Right renal cortex interstitium (tissue), 3 donors: ENCODE measurements around the gene CDK15. TPM values are rescaled to one million over a fixed set of nuclear protein-coding genes. Genes with fewer than 3 reads are reported as not detected.
"Not testable (repeated sequence)": the region's sequence is repeated elsewhere in the genome, so short reads cannot be mapped to it uniquely, and the experiment has no call there.

Experiments
- DNase-seq, 3 donors: peaks; one replicate each; pipeline ENCODE4 v3.0.0-alpha.2; 2013; ENCODE audit warnings: low read depth in 3 of 3, low spot score in 2 of 3
- polyA plus RNA-seq, 3 donors: library from polyadenylated mRNA; unstranded; fragments of 120-200 nt; gene quantifications; one replicate each; pipeline ENCODE4 v1.2.1, GENCODE V29; 2013; ENCODE audit not compliant: insufficient read length in 3 of 3

The CDK15 gene
- 1 to 10 TPM in 2 of 3 donors, under 1 TPM in 1; 0.91 to 2.0 (median 1.1) TPM for polyA plus RNA-seq

- DNase-seq = no peak
Measured at GRCh38 chr2:201806442-201807170, at the start of gene CDK15. Gene CDK15, plus strand, starts transcription at chr2:201806537. Its CDS starts 128 bp downstream, at chr2:201806665.

GRCh38 chr2:201758234-201758633, 48.1 kb upstream of the CDK15 start:
- DNase-seq = no peak

GRCh38 chr2:201758873-201759272, 47.5 kb upstream of the CDK15 start:
- no peak for DNase-seq

- DNase-seq = no peak
Measured at GRCh38 chr2:201759567-201759966, 46.8 kb upstream of the CDK15 start.

- no peak for DNase-seq
Measured at GRCh38 chr2:201761101-201761500, 45.2 kb upstream of the CDK15 start.

- not testable (repeated sequence) for DNase-seq
Measured at GRCh38 chr2:201764469-201764868, 41.9 kb upstream of the CDK15 start.

GRCh38 chr2:201765799-201766198, 40.5 kb upstream of the CDK15 start:
- DNase-seq = no peak

- no peak for DNase-seq
Measured at GRCh38 chr2:201768918-201769317, 37.4 kb upstream of the CDK15 start.

GRCh38 chr2:201769666-201770373, 36.5 kb upstream of the CDK15 start:
- DNase-seq = no peak

GRCh38 chr2:201773990-201774389, 32.3 kb upstream of the CDK15 start:
- no peak for DNase-seq

GRCh38 chr2:201774546-201774945, 31.8 kb upstream of the CDK15 start:
- DNase-seq = no peak

GRCh38 chr2:201775326-201775725, 31.0 kb upstream of the CDK15 start:
- no peak for DNase-seq

GRCh38 chr2:201777043-201777442, 29.3 kb upstream of the CDK15 start:
- DNase-seq = no peak

- DNase-seq = no peak
Measured at GRCh38 chr2:201777869-201778268, 28.5 kb upstream of the CDK15 start.

GRCh38 chr2:201779901-201780673, 26.2 kb upstream of the CDK15 start:
- DNase-seq = peak in 2 of 3 donors; percentile 14 to 23

- DNase-seq = peak; percentile 96 to 98 (median 97)
Measured at GRCh38 chr2:201780674-201781493, 25.5 kb upstream of the CDK15 start, which contains the start of gene ALS2. Gene ALS2, minus strand, starts transcription at chr2:201780933. Its CDS starts 12,048 bp downstream, at chr2:201768885.

- peak in 2 of 3 donors; percentile 27 to 41 for DNase-seq
Measured at GRCh38 chr2:201781557-201782051, 24.7 kb upstream of the CDK15 start.

- DNase-seq = no peak
Measured at GRCh38 chr2:201784563-201784962, 21.8 kb upstream of the CDK15 start.

GRCh38 chr2:201785135-201785534, 21.2 kb upstream of the CDK15 start:
- DNase-seq = no peak

- DNase-seq = no peak
Measured at GRCh38 chr2:201786471-201786870, 19.9 kb upstream of the CDK15 start.
